ENCODE results near the gene NNMT.
"Not testable (repeated sequence)": the region's sequence is repeated elsewhere in the genome, so short reads cannot be mapped to it uniquely, and the experiment has no call there.

The NNMT gene

GRCh38 chr11:114314096-114314495, 17.9 kb downstream of the NNMT start:
- DNase-seq: no peak

- DNase-seq: no peak
Observed at GRCh38 chr11:114315749-114316368, 19.7 kb downstream of the NNMT start.

GRCh38 chr11:114316980-114317786, 21.0 kb downstream of the NNMT start:
- no peak for DNase-seq

- no peak for DNase-seq
Observed at GRCh38 chr11:114317787-114318137, 21.6 kb downstream of the NNMT start.

- no peak for DNase-seq
Observed at GRCh38 chr11:114318361-114318760, 22.2 kb downstream of the NNMT start.

- DNase-seq: no peak
Observed at GRCh38 chr11:114319716-114320328, 23.6 kb downstream of the NNMT start.

GRCh38 chr11:114321621-114322257, 25.5 kb downstream of the NNMT start:
- no peak for DNase-seq

- no peak for DNase-seq
Observed at GRCh38 chr11:114322934-114323333, 26.7 kb downstream of the NNMT start.

GRCh38 chr11:114326151-114326550, 30.0 kb downstream of the NNMT start:
- no peak for DNase-seq

- no peak for DNase-seq
Observed at GRCh38 chr11:114326776-114327175, 30.6 kb downstream of the NNMT start.

GRCh38 chr11:114330373-114330772, 34.2 kb downstream of the NNMT start:
- no peak for DNase-seq

- DNase-seq: peak; percentile 65
Observed at GRCh38 chr11:114340311-114341131, 44.3 kb downstream of the NNMT start.

GRCh38 chr11:114341667-114342066, 45.5 kb downstream of the NNMT start:
- DNase-seq: not testable (repeated sequence)

- no peak for DNase-seq
Observed at GRCh38 chr11:114342476-114342875, 46.3 kb downstream of the NNMT start.

GRCh38 chr11:114343020-114343419, 46.8 kb downstream of the NNMT start:
- DNase-seq: no peak

- no peak for DNase-seq
Observed at GRCh38 chr11:114343493-114343892, 47.3 kb downstream of the NNMT start.

- no peak for DNase-seq
Observed at GRCh38 chr11:114344494-114344893, 48.3 kb downstream of the NNMT start.

GRCh38 chr11:114345575-114346222, 49.5 kb downstream of the NNMT start:
- DNase-seq: no peak

GRCh38 chr11:114346709-114347141, 50.5 kb downstream of the NNMT start:
- no peak for DNase-seq

GRCh38 chr11:114348200-114349191, 52.3 kb downstream of the NNMT start:
- DNase-seq: no peak

- no peak for DNase-seq
Observed at GRCh38 chr11:114350022-114350421, 53.8 kb downstream of the NNMT start.

All from activated CD8-positive, alpha-beta memory T cell treated with anti-CD3 and anti-CD28 coated beads for 24 hours (primary cell).